ENCODE results near the gene TUBB6. TPM values are rescaled to one million over a fixed set of nuclear protein-coding genes. Genes with fewer than 3 reads are reported as not detected.

The TUBB6 gene
- total and polyA plus RNA-seq, 2 donors (not counting 1 experiment from before 2014, with no cell fraction given): 30.4 to 58.7 TPM

DNA sequence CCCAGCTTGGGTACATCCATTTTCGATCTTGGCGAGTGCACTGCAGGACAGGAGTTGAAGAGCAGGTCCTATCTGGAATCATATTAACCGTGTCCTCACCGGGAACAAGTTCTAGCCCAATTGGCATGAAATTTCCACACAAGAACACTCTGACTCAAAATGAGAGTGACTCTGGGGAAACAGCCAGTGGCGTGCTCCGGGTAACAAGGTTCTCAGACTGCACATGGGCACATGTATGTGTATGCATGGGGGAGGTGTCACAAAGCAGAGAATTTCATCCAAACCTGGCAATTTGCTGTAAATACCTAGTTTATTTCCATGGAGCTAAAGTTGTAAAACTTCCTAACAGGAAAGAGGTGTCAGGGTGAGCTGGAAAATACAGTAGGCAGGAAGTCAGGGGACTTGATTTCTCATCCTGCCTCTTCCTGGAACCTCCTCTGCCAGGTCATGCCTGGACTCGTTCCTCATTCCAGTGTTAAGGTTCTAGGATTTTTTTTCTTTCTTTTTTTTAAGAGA is 1.7 kb downstream of the TUBB6 start:
- 78% methylated on average over 4 of the region's 7 CpGs for WGBS (ENCODE audit: insufficient coverage)
- TF ChIP-seq EZH2 (IDR thresholded peaks at IDR 0.05; ENCODE audit: borderline replicate concordance, insufficient read depth, low read depth, low read length, poor library complexity, severe bottlenecking): no peak
- TF ChIP-seq, protein P1, sequence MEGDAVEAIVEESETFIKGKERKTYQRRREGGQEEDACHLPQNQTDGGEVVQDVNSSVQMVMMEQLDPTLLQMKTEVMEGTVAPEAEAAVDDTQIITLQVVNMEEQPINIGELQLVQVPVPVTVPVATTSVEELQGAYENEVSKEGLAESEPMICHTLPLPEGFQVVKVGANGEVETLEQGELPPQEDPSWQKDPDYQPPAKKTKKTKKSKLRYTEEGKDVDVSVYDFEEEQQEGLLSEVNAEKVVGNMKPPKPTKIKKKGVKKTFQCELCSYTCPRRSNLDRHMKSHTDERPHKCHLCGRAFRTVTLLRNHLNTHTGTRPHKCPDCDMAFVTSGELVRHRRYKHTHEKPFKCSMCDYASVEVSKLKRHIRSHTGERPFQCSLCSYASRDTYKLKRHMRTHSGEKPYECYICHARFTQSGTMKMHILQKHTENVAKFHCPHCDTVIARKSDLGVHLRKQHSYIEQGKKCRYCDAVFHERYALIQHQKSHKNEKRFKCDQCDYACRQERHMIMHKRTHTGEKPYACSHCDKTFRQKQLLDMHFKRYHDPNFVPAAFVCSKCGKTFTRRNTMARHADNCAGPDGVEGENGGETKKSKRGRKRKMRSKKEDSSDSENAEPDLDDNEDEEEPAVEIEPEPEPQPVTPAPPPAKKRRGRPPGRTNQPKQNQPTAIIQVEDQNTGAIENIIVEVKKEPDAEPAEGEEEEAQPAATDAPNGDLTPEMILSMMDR (IDR thresholded peaks at IDR 0.05): no peak
- Histone ChIP-seq H3K4me3 (ENCODE audit: control extremely low read depth in 1 of 5, extremely low read depth in 1 of 5, insufficient read depth in 1 of 5, low read depth in 2 of 5, low read length in 4 of 5) (peak overlapping the region in 3 of 5 experiments; percentile 6 to 81 (median 31)), H3K79me2 (ENCODE audit: control insufficient read depth, insufficient read depth, low read length) (no peaks in the 10 kb centered on the region), H3K9ac (ENCODE audit: low read length) (no peak overlapping the region), H3K27ac (ENCODE audit: low read length in 2 of 2) (no peak overlapping the region), H3K4me1 (ENCODE audit: control insufficient read depth in 2 of 2, insufficient read depth in 2 of 2, low read length in 2 of 2) (peaks cover 33 to 46% of the 10 kb centered on the region in 2 donors), H3K9me3 (ENCODE audit: control extremely low read depth in 1 of 3, control insufficient read depth in 2 of 3, insufficient read depth in 1 of 3, low read length in 2 of 3) (peaks cover 6 to 21% (median 11%) of the 10 kb centered on the region in 3 donors), H2AFZ (ENCODE audit: insufficient read depth, low read depth, low read length, poor library complexity, severe bottlenecking) (no peak overlapping the region), H3K27me3 (replicated peaks in 1 of 4; ENCODE audit: control extremely low read depth in 1 of 4, control insufficient read depth in 3 of 4, insufficient read depth in 4 of 4, low read length in 3 of 4) (peaks cover 0 to 21% (median 9%) of the 10 kb centered on the region in 4 experiments), H3K4me2 (replicated peaks; ENCODE audit: low read depth, low read length, poor library complexity, severe bottlenecking) (peak overlapping the region; percentile 86), H3K36me3 (replicated peaks in 1 of 2; ENCODE audit: control extremely low read depth in 1 of 2, control insufficient read depth in 1 of 2, extremely low read depth in 1 of 2, insufficient read depth in 2 of 2, low read length in 1 of 2) (peaks cover 3 to 6% of the 10 kb centered on the region in 2 experiments), H4K20me1 (ENCODE audit: control insufficient read depth, insufficient read depth, low read length, poor library complexity, severe bottlenecking) (no peaks in the 10 kb centered on the region)
- Mint-ChIP-seq H3K27ac (peak overlapping the region; percentile 10), H3K9me3 (ENCODE audit: insufficient read depth) (peaks cover 5% of the 10 kb centered on the region), H3K27me3 (peaks cover 19% of the 10 kb centered on the region), H3K4me3 (peak overlapping the region; percentile 86), H3K4me1 (peaks cover 41% of the 10 kb centered on the region)
- no peak for ATAC-seq (ENCODE audit: low read depth)
- intact Hi-C loops (cut with micrococcal nuclease): loop anchor here (2.0 kb wide), 1 partner anchor 67 kb away; the partner anchor contains the start of gene AFG3L2
- ChIA-PET POLR2A (no interaction called here), CTCF (interaction anchor here (0.8 to 1.3 kb wide), 2 partner anchors 8 to 1303 kb away, joined by 3 to 4 read pairs; no protein-coding TSS in a partner anchor)
- DNase-seq: no peak

DNA sequence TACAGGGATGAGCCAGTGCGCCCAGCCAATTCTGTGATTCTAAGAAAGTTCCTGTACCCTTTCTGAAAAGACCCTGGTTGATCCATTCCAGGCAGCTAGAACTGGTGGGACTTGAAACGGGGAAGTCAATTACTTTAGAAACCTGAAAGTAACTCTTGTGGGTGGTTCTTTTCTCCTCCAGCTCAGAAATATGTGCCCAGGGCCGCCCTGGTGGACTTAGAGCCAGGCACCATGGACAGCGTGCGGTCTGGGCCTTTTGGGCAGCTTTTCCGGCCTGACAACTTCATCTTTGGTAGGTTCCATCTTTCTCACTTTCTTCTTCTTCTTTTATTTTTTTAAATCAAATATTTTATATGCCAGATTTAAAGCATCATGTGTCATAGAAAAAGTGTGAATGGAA is 2.7 kb downstream of the TUBB6 start:
- Histone ChIP-seq H3K4me3 (ENCODE audit: control extremely low read depth in 1 of 5, extremely low read depth in 1 of 5, insufficient read depth in 1 of 5, low read depth in 2 of 5, low read length in 4 of 5) (no peak overlapping the region), H3K27ac (ENCODE audit: low read length in 2 of 2) (peak overlapping the region in 1 of 2 donors; percentile 34), H3K36me3 (replicated peaks in 1 of 2; ENCODE audit: control extremely low read depth in 1 of 2, control insufficient read depth in 1 of 2, extremely low read depth in 1 of 2, insufficient read depth in 2 of 2, low read length in 1 of 2) (peaks cover 3 to 6% of the 10 kb centered on the region in 2 experiments), H3K27me3 (replicated peaks in 1 of 4; ENCODE audit: control extremely low read depth in 1 of 4, control insufficient read depth in 3 of 4, insufficient read depth in 4 of 4, low read length in 3 of 4) (peaks cover 0 to 21% (median 7%) of the 10 kb centered on the region in 4 experiments), H3K79me2 (ENCODE audit: control insufficient read depth, insufficient read depth, low read length) (no peaks in the 10 kb centered on the region), H3K4me1 (ENCODE audit: control insufficient read depth in 2 of 2, insufficient read depth in 2 of 2, low read length in 2 of 2) (peaks cover 42 to 53% of the 10 kb centered on the region in 2 donors), H3K4me2 (replicated peaks; ENCODE audit: low read depth, low read length, poor library complexity, severe bottlenecking) (no peak overlapping the region), H4K20me1 (ENCODE audit: control insufficient read depth, insufficient read depth, low read length, poor library complexity, severe bottlenecking) (no peaks in the 10 kb centered on the region), H3K9me3 (ENCODE audit: control extremely low read depth in 1 of 3, control insufficient read depth in 2 of 3, insufficient read depth in 1 of 3, low read length in 2 of 3) (peaks cover 6 to 21% (median 11%) of the 10 kb centered on the region in 3 donors), H3K9ac (ENCODE audit: low read length) (no peak overlapping the region), H2AFZ (ENCODE audit: insufficient read depth, low read depth, low read length, poor library complexity, severe bottlenecking) (no peak overlapping the region)
- peak overlapping the region; percentile 23 for H3K4me3 Mint-ChIP-seq
- intact Hi-C loops (cut with micrococcal nuclease): no loop called here
- peaks cover 13% of the 10 kb centered on the region for H3K27me3 Mint-ChIP-seq
- H3K4me1 Mint-ChIP-seq: peaks cover 49% of the 10 kb centered on the region
- POLR2A ChIA-PET: interaction anchor here (0.7 kb wide), 1 partner anchor 65 kb away, joined by 3 read pairs; no protein-coding TSS in a partner anchor
- H3K27ac Mint-ChIP-seq: peak overlapping the region; percentile 3
- TF ChIP-seq EZH2 (IDR thresholded peaks at IDR 0.05; ENCODE audit: borderline replicate concordance, insufficient read depth, low read depth, low read length, poor library complexity, severe bottlenecking): no peak
- TF ChIP-seq, protein P1 (IDR thresholded peaks at IDR 0.05): no peak
- no peak for ATAC-seq (ENCODE audit: low read depth)
- no peak for DNase-seq
- WGBS (ENCODE audit: insufficient coverage): 100% methylated on average over 1 of the region's 6 CpGs
- CTCF ChIA-PET: no interaction called here
- H3K9me3 Mint-ChIP-seq (ENCODE audit: insufficient read depth): peaks cover 5% of the 10 kb centered on the region
